Kidney glomerular epithelial cell (primary cell): Measurements from ENCODE around the gene ARL4A.
A peak's percentile ranks its signal among the peaks of the same experiment; 100 is the strongest.
"Not testable (repeated sequence)": the region's sequence is repeated elsewhere in the genome, so short reads cannot be mapped to it uniquely, and the experiment has no call there.

Experiments used
- DNase-seq: peaks from one replicate; lab custom pipeline; 2025; lab: John Stamatoyannopoulos, UW

The ARL4A gene

DNA sequence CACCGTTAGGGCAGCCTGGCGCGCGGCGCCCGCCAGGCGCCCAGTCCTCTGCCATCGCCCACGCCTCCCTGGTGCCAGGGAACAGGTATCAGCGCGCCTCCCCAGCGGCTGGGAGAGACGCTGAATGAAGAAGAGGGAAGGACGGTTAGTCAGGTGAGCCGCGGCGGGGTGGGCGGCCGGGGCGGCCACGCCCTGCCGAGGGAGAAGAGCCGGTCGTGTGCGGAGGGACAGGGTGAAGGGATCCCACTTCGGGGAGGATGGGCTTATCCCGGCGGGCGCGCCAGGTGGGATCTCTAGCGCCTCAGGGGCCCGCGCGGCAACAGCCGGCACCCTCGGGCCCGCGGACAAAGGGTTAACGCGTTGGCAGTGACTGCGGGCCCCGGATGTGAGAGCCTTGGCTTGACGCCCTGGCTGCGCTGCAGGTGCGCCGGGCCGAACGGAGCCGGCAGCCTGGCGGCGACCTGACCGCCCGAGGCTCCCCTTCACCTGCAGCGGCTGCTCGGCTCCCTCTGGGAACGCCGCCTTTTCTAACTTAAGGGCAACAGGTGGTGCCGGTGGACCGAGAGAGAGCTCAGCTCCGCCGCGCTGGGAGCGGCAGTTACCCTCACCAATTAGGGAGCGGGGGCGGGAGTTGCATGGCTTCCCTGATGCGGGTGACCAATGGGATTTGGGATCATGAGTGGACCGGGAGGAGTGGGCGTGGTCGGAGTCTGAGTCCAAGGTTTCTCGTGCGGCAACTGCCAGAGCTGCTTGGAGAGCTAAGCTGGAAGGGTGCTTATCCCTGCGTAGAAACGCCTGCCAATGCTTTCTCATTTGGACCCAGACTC, at the start of gene ARL4A:
ARL4A (plus strand) TSS at position 743 of the 827 bp plus-strand sequence. CDS start 622 bp downstream, outside the sequence.
- DNase-seq: peak; percentile 98

GRCh38 chr7:12637819-12638592, 49.4 kb upstream of the ARL4A start:
- no peak for DNase-seq

GRCh38 chr7:12638851-12639456, 48.5 kb upstream of the ARL4A start:
- peak; percentile 56 for DNase-seq

DNA sequence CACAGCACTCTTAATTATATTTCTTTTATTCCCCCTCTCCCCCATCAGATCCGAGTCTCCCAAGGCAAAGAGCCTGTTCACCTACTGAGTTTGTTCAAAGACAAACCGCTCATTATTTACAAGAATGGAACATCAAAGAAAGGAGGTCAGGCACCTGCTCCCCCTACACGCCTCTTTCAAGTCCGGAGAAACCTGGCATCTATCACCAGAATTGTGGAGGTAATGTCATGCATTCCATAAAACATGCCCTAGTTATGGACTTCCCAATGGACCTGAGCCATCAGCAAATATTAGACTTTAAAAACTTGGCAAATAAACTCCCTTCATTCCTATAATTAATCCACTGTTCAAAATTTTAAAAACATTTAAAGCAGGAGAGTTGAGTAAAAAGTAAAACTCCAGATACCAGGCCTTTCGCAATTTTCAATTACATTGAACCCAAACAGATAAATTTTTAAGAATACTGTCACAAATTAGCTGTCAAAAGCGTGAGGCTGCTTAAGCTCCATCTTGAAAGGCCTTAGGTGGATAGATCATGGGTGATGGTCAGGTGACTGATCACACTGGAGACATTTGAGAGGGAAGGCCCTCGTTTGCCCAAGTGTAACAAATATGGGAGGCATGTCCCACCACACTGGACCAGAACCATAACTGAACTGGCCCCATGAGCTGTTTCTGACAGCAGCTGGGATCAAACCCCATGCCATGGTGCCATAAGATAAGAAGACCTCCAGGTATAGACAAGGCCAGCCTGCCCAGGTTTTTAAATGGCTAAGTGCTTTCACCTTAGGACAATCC, 46.9 kb upstream of the ARL4A start:
- no peak for DNase-seq

DNA sequence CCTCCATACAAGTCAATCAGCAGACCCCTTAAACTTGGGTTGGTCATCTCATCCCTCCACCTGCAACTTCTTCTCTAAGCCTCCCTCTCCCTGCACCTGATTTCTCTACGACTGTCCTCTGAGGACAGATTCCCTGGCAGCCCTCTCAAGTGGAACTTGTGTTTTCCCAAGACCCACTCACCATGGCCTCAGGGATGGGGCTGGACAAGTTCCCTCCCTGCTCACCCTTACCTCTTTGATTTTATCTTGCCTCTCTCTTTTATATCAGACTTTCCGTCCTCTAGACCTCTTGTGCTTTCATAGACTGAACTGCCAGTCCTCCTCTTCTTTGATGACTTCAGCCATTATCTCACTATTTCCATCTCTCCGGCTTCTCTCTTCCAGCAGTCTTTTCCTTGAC, 46.2 kb upstream of the ARL4A start:
- no peak for DNase-seq

GRCh38 chr7:12642508-12642907, 44.9 kb upstream of the ARL4A start:
- DNase-seq: no peak

- no peak for DNase-seq
These were observed 44.3 kb upstream of the ARL4A start for GRCh38 chr7:12643001-12643643.

GRCh38 chr7:12643644-12644043, 43.8 kb upstream of the ARL4A start:
- DNase-seq: no peak

GRCh38 chr7:12645212-12645611, 42.2 kb upstream of the ARL4A start:
- not testable (repeated sequence) for DNase-seq

GRCh38 chr7:12646139-12646538, 41.3 kb upstream of the ARL4A start:
- no peak for DNase-seq

DNA sequence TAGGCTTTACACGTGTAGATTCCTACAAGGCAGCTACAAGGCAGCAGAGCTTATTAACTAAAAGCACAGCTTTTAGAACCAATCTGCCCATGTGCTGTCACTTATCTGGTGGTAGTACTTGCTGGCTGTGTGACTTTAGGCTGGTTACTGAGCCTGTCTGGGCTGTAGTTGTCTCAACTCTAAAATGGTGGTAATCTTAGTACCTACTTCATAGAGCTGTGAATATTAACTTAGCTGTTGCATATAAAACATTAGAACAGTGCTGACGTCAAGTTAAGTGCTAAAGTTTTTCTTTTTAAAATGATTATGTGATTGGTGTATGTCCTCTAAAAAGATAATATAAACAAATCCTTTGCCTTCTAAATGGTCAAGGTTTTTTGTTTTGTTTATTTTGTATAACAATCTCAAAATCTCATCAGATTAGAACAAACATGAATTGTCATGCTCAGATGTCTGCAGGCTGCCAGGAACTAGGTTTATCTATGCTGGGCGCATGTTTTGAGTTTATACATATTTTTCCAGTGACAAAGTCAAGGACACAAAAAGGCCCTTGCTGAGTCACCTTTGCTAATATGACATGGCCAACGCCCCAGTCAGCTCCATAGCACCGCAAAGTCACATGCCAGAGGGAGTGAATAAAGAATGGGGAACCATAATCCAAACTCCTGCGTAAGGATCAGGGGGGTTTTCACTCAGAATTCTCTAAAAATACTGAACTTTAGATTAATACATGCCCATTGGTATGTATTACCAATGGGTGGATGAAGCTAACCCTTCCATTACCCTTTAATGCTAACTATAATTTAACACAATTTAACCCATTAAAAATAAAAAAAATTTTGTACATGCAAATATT, 39.8 kb upstream of the ARL4A start:
- DNase-seq: no peak

GRCh38 chr7:12648704-12649261, 38.6 kb upstream of the ARL4A start:
- no peak for DNase-seq

DNA sequence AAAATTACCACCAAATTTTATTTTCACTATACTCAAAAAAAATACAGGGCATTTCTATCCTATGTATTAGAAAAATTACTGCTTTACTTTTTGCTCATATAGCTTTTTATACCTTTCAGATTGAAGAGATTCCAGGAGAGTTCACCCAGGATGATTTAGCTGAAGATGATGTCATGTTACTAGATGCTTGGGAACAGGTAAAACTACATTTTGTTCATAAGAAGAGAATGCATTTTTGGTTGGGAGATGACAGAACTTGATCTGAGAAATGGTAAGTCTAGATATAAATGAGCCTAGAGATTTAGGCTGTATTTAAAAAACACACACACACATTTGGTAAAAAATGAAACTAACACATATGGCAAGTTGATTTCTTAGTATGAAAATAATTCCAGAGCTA, 38.1 kb upstream of the ARL4A start:
- DNase-seq: no peak

DNA sequence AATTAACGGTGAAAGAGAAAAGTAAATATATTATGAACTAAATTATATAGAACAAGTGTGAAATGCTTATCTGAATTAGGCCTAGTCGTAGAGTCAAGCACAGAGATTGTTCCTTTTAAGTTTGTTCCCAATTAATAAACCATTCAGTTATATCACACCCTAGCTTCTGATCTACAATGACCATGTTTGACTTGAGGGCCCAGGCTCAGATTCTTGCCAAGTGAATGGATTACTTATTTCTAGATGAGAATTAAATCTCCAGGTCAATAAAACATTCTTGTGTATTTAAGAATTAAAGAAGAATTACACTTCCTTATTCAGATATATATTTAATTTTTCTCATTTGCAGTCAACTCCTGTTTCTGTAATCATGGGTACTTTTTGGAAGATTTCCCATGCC, 37.4 kb upstream of the ARL4A start:
- DNase-seq: no peak

DNA sequence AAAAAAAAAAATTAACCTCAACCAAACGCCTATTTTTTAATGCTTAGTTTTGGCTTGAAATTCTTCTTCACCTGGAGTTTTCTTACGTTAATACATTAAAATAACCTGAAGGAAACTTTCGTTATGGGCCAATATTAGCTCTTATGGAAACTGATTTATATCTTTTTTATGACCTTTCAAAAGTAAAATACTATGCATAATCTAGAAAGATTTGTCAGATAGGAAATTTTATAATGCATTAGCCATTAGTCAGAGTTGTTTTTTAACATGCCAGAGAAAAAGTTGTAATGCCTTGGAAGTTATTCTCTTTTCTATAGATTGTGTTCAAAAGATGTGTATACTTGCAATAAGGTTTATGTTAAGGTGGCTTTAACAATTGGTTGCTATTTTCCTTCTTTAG, 34.3 kb upstream of the ARL4A start:
- no peak for DNase-seq

- no peak for DNase-seq
These were observed 33.9 kb upstream of the ARL4A start for GRCh38 chr7:12653518-12653917.

- no peak for DNase-seq
These were observed 32.3 kb upstream of the ARL4A start for GRCh38 chr7:12655161-12655560.

DNA sequence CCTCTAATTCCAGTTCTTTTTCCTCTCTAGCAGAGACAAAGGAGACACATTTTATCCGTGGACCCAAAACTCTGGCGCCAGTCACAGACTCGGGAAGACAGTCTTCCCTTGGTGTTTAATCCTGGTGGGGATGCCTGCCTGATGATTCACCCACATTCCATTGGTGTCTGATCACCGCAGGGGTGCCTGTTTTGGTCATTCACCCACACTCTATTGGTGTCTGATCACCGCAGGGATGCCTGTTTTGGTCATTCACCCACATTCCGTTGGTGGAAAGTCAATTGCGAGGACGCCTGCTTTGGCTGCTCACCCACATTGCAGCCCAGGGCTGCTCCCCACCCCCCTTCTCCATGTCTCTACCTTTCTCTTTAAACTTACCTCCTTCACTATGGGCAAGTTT, 27.0 kb upstream of the ARL4A start:
- DNase-seq: peak; percentile 82

DNA sequence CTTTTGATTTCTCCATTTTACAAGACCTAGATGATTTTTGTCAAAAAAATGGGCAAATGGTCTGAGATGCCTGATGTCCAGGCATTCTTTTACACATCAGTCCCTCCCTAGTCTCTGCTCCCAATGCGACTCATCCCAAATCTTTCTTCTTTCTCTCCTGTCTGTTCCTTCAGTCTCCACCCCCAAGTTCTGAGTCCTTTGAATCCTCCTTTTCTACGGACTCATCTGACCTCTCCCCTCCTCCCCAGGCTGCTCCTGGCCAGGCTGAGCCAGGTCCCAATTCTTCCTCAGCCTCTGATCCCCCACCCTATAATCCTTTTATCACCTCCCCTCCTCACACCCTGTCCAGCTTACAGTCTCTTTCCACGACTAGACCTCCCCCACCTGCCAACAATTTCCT, 26.4 kb upstream of the ARL4A start:
- DNase-seq: not testable (repeated sequence)

GRCh38 chr7:12661581-12661980, 25.9 kb upstream of the ARL4A start:
- DNase-seq: no peak
